Fibroblast of skin of abdomen (primary cell): ENCODE data around the gene CRYGD. TPM values are rescaled to one million over a fixed set of nuclear protein-coding genes. Genes with fewer than 3 reads are reported as not detected.
"Not testable (repeated sequence)": the region's sequence is repeated elsewhere in the genome, so short reads cannot be mapped to it uniquely, and the experiment has no call there.

Experiments
- DNase-seq: peaks from one replicate; pipeline ENCODE4 v3.0.0-alpha.2; 2013
- polyA plus RNA-seq, 2 experiments: library from polyadenylated mRNA; unstranded; fragments of 120-200 nt; gene quantifications; one replicate each; pipeline ENCODE4 v1.2.1, GENCODE V29; 2013; ENCODE audit not compliant: insufficient read length in 2 of 2

The CRYGD gene
- polyA plus RNA-seq (2013, experiment 1 of 2; ENCODE audit: insufficient read length), result not detected
- not detected for polyA plus RNA-seq (2013, experiment 2 of 2; ENCODE audit: insufficient read length)

- DNase-seq, result not testable (repeated sequence)
These were observed at the start of gene CRYGD for GRCh38 chr2:208124013-208124715. Gene CRYGD (minus strand): TSS chr2:208124524. CDS start chr2:208124473, 51 bp downstream.

- no peak for DNase-seq
These were observed 47.8 kb upstream of the CRYGD start for GRCh38 chr2:208172125-208172524.

GRCh38 chr2:208164951-208165755 is 40.8 kb upstream of the CRYGD start:
- DNase-seq, result no peak

- DNase-seq, result no peak
These were observed 39.2 kb upstream of the CRYGD start, which contains the start of gene CRYGA for GRCh38 chr2:208163489-208163888. Gene CRYGA (minus strand): TSS chr2:208163589. CDS start chr2:208163556, 33 bp downstream.

- DNase-seq, result no peak
These were observed 32.1 kb upstream of the CRYGD start for GRCh38 chr2:208156439-208156838.

- DNase-seq, result no peak
These were observed 28.8 kb upstream of the CRYGD start for GRCh38 chr2:208153156-208153555.

GRCh38 chr2:208150956-208151355 is 26.6 kb upstream of the CRYGD start:
- no peak for DNase-seq

GRCh38 chr2:208150094-208150493 is 25.8 kb upstream of the CRYGD start:
- DNase-seq, result no peak

- no peak for DNase-seq
These were observed 24.5 kb upstream of the CRYGD start for GRCh38 chr2:208148803-208149202.

- DNase-seq, result no peak
These were observed 23.4 kb upstream of the CRYGD start for GRCh38 chr2:208147759-208148158.

GRCh38 chr2:208147008-208147407 is 22.7 kb upstream of the CRYGD start:
- no peak for DNase-seq

GRCh38 chr2:208146006-208146405 is 21.7 kb upstream of the CRYGD start, which contains the start of gene CRYGB:
Gene CRYGB (minus strand): TSS chr2:208146158. CDS start chr2:208146120, 38 bp downstream.
- no peak for DNase-seq

- no peak for DNase-seq
These were observed 18.8 kb upstream of the CRYGD start for GRCh38 chr2:208142925-208143799.

GRCh38 chr2:208142240-208142924 is 18.1 kb upstream of the CRYGD start:
- peak; percentile 7 for DNase-seq

- no peak for DNase-seq
These were observed 15.1 kb upstream of the CRYGD start for GRCh38 chr2:208139447-208139846.

- DNase-seq, result not testable (repeated sequence)
These were observed 14.0 kb upstream of the CRYGD start for GRCh38 chr2:208138334-208138733.

- no peak for DNase-seq
These were observed 12.4 kb upstream of the CRYGD start for GRCh38 chr2:208136716-208137094.

GRCh38 chr2:208135794-208136715 is 11.7 kb upstream of the CRYGD start:
- DNase-seq, result no peak

GRCh38 chr2:208134928-208135586 is 10.7 kb upstream of the CRYGD start:
- no peak for DNase-seq

GRCh38 chr2:208130712-208131110 is 6.4 kb upstream of the CRYGD start:
- DNase-seq, result no peak
